Middle frontal gyrus (tissue), 1 donor: ENCODE data around the gene BEAN1.

Source experiments
- DNase-seq: peaks from one replicate; pipeline ENCODE4 v3.0.0-alpha.2; 2015; ENCODE audit warnings: low spot score; ENCODE audit errors: extremely low spot score

Gene BEAN1

DNA sequence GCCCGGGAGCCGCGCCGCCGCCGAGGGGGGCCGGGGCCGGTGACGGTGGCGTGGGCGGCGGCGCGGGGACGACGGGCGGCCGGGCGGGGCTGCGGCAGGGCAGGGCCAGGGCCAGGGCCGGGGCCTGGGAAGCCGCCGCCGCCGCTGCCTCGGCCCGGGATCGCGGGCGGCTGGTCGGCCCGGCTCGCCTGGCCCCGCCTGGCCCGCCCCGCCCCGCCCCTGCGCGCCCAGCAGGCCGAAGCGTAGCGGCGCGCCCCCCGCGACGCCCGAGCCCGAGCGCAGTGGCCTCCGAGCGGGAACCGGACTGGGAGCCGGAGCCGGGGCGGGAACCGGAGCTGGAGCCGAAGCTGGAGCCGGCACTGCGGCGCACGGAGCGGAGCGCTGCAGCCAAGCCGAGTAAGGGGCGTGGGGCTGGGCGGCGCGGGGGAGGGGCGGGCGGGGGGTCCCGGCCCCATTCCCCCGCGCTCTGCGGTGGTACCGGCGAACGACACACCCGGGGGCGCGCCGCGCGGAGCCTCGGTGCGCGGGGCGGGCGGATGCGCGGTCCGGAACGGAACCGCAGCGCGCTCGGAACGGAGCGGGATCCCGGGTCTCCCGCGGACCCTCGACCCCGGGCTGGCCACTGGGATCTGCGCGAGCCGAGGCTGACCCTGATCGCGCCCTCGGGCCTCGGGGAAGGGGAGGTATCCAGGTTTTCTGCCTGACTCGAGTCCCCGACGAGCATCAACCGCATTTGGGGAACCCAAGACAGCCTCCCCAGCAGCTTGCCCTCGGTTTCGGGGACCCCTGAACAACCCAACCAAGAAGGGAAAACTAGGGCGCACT, at the start of gene BEAN1:
BEAN1 (plus strand) TSS at position 260 of the 825 bp plus-strand sequence. CDS start 10,382 bp downstream, outside the sequence.
- DNase-seq, result no peak

DNA sequence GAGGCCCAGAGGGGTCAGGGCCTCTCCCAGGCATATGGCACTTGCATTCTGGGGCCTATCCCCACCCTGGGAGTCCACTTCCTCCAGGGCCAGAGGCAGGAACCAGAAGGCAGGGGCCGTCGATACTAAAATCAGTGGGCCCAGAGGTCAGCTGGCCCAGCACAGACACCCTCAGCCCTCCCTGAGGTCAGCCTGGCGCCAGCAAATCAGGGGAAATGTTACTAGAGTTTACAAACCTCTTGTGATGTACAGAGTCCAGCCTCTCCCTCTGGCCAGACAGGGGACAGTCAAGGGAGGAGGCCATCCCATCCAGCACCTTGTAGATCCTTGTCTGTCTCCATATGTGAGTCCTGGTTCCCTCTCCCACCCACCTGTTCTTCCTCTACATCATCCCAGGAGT, 49.8 kb upstream of the BEAN1 start:
- no peak for DNase-seq

DNA sequence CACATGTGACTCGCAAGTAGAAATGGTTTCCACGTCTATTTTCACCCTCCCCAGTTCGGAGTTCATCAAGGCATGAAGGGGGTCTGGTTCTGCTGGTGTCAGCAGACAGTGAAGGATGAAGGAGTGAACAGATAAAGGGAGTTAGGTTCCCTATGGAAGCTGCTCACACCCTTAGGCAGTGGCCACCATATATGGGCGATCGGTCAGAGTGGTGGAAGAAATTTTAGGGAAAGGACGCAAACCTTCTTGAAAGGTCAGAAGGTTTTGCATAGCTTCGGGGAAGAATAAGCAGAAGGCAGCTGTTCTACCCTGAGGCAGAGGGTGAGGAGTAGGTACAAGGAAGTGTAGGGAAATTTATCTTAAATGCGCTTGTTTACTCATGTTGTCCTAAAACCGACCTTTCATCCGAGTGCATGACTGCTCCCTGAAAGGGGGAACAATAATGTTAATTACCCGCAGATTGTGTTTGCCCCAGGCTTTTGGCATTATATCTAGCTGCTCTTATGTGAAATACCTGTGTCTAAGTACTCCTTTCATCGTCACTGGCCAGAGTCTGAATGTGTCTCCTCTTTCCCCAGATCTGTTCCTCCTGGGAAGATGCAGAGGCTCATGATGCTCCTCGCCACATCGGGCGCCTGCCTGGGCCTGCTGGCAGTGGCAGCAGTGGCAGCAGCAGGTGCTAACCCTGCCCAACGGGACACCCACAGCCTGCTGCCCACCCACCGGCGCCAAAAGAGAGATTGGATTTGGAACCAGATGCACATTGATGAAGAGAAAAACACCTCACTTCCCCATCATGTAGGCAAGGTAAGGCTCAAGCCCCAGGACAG, 48.1 kb upstream of the BEAN1 start:
- no peak for DNase-seq

DNA sequence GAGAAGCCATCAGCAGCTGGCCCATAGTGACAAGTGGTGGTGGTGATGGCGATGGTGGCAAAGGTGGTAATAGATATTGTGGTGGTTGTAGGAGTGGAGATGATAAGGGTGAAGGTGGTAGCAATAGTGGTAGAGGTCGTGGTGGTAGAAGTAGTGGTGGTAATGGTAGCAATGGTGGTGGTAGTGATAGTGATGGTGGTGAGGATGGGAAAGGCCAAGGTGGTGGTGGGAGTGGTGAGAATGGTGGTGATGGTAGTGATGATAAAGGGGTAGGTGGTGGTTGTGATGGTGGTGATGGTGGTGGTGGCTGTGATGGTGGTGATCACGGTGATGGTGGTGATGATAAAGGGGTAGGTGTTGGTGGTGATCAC, 47.5 kb upstream of the BEAN1 start:
- DNase-seq, result no peak

- DNase-seq, result no peak
Measured at GRCh38 chr16:66380421-66380820, 46.7 kb upstream of the BEAN1 start.

- DNase-seq, result no peak
Measured at GRCh38 chr16:66381585-66382170, 45.4 kb upstream of the BEAN1 start.

- no peak for DNase-seq
Measured at GRCh38 chr16:66382171-66382965, 44.7 kb upstream of the BEAN1 start.

GRCh38 chr16:66382966-66383299, 44.2 kb upstream of the BEAN1 start:
- DNase-seq, result no peak

DNA sequence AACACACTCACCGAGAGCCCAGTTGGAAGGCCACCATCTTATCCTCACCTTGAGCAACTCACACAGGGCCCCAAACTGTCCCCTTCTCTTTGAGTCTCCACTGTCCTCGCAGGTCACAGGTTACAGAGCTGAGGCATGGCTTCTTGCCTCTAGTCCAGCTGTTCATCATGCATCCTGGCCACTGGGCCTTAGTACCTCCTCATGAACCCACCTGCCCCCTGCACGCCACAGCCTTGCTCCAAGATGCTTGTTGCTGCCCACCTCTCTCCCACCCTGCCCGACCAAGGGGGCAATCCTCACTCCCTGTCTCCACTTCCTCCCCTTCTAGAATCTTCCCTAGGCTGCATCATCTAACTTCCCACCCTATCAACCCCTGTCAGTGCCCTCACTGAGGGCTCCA, 43.5 kb upstream of the BEAN1 start:
- DNase-seq, result no peak

GRCh38 chr16:66385415-66385814, 41.7 kb upstream of the BEAN1 start:
- no peak for DNase-seq

DNA sequence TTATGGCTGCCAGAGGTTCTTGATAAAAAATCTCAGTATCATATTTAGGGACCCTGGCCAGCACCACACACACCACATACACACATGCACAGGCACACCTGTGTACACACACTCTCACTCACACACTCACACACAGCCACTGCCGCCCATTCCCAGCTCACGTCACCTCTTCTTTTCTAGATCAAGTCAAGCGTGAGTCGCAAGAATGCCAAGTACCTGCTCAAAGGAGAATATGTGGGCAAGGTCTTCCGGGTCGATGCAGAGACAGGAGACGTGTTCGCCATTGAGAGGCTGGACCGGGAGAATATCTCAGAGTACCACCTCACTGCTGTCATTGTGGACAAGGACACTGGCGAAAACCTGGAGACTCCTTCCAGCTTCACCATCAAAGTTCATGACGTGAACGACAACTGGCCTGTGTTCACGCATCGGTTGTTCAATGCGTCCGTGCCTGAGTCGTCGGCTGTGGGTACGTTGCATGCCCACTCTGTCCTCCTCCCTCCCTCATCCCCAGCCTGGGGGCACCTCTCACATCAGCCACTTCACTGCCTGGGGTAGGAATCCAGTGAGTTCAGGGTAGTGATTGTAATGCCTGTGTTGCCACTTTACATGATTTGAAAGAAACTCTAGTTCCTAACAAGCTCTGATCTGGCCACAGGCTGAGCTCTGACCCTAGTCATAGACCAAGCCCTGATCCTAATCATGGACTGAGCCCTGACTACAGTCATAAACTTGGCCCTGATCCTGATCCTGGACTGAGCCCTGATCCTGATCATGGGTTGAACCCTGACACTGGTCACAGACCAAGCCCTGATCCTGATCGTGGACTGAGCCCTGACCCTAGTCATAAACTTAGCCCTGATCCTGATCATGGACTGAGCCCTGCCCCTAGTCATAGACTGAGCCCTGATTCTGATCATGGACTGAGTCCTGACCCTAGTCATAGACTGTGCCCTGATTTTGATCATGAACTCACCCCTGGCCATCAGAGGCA, 40.2 kb upstream of the BEAN1 start:
- no peak for DNase-seq

- DNase-seq, result no peak
Measured at GRCh38 chr16:66387817-66388332, 39.2 kb upstream of the BEAN1 start.

GRCh38 chr16:66388350-66389139, 38.5 kb upstream of the BEAN1 start:
- DNase-seq, result no peak

DNA sequence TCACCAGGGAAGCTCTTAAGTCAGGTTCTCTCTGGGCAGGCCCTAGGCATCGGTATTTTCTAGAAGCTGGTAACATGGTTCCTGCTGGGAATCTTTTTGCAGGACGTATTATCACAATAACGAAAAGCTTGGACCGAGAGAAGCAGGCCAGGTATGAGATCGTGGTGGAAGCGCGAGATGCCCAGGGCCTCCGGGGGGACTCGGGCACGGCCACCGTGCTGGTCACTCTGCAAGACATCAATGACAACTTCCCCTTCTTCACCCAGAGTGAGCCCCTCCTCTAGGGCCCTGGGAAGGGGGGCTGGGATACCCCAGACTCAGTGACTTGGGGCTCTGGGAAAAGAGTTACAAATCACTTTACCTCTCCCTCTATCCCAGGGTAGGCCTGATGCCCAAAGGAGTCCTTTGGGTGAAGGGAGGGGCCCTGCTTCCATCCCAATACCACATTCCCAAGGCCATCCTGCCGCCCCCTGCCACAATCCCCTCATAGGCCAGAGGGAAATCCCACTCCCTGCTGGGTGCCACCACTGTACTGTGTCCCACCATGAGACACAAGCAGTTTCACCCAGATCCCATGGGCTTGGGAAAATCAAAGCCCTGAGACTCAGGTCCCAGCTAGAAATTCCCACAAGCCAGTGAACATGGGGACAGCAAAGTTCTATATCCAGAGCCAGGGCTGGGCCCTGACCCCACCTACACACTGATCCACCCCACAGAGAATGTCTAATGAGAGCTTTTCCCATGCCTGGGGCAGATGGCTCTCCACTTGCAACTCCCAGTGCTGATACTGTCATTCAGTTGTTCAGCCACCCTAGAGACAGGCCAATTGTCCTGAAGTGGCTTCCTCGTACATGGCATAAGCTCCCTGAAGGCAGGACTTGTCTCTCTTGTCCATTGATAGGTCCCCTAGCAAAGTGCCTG, 37.6 kb upstream of the BEAN1 start:
- DNase-seq, result no peak

DNA sequence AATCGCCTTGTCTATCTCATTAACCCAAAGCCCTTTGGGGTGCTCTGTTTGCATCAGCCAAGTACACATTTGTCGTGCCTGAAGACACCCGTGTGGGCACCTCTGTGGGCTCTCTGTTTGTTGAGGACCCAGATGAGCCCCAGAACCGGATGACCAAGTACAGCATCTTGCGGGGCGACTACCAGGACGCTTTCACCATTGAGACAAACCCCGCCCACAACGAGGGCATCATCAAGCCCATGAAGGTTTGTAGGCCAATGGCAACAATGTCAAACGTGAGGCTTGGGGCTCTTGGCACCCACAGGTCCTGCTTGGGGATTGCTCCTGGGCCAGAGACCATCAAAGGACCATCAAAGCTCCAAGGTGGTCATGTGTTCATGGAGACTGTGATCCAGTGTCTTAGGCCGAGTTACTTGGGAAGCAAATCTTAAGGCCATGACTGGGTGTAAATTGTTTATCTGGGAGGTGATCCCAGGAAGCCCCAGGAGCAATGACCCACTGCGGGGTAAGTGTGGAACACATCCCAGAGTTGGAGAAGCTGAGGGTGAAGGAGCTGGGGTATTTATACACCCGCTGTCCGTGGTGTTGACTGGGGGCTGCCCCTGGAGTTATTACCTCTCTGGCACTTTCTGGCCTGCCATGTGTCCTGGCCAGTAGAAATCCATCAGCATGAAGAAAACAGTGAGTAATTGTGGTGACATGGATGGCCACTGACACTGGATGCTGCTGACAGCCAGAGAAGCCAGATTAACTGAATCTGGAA, 36.6 kb upstream of the BEAN1 start:
- no peak for DNase-seq

GRCh38 chr16:66391726-66392670, 35.1 kb upstream of the BEAN1 start:
- no peak for DNase-seq
